GM12865 (cell line): ENCODE data around the gene TSR3.

ENCODE experiments used
- DNase-seq: peaks from one replicate; pipeline ENCODE4 v3.0.0; 2010; ENCODE audit warnings: low read depth
- H3K4me3 ChIP-seq: 2 replicates; pipeline ENCODE4 v1.5.1; 2011; ENCODE audit warnings: mild to moderate bottlenecking, low read depth, low read length, control low read depth
- CTCF ChIP-seq: IDR thresholded peaks from 2 replicates; pipeline ENCODE4 v1.5.1; 2011; ENCODE audit warnings: low read length, control low read depth, low read depth, inconsistent platforms; ENCODE audit not compliant: insufficient read depth; ENCODE audit errors: missing control alignments

Gene TSR3

GRCh38 chr16:1346422-1347285 is 5.0 kb downstream of the TSR3 start:
- no peak for TF ChIP-seq CTCF
- no peak for DNase-seq
- no peak overlapping the region for H3K4me3 ChIP-seq

GRCh38 chr16:1345651-1346421 is 5.8 kb downstream of the TSR3 start:
- TF ChIP-seq CTCF = no peak
- H3K4me3 ChIP-seq = no peak overlapping the region
- DNase-seq = no peak

- DNase-seq = no peak
- no peak for TF ChIP-seq CTCF
These were observed 6.6 kb downstream of the TSR3 start for GRCh38 chr16:1345087-1345486.

GRCh38 chr16:1344499-1344898 is 7.2 kb downstream of the TSR3 start:
- TF ChIP-seq CTCF = no peak
- H3K4me3 ChIP-seq = no peak overlapping the region
- DNase-seq = no peak

More at GRCh38 chr16:1345087-1345486, 6.6 kb downstream of the TSR3 start:
- no peak overlapping the region for H3K4me3 ChIP-seq

- no peak overlapping the region for H3K4me3 ChIP-seq
- no peak for DNase-seq
These were observed 8.0 kb downstream of the TSR3 start for GRCh38 chr16:1343428-1344242.

More at GRCh38 chr16:1343428-1344242, 8.0 kb downstream of the TSR3 start:
- TF ChIP-seq CTCF = no peak
